ENCODE data around the gene EIF1AD. TPM values are rescaled to one million over a fixed set of nuclear protein-coding genes. Genes with fewer than 3 reads are reported as not detected.

The EIF1AD gene
- total and polyA plus RNA-seq, 2 of the 8 experiments (the other 6 are each of a cell fraction or from before 2014, with no cell fraction given) = 32.6 to 39.9 TPM

GRCh38 chr11:65961267-65962140, 40.5 kb downstream of the EIF1AD start, which contains the start of gene SART1 (continued):
- TF ChIP-seq JUND (IDR thresholded peaks at IDR 0.05; ENCODE audit: low read length) (no peak), SP2 (IDR thresholded peaks at IDR 0.05; ENCODE audit: low read length) (no peak), EZH2 (IDR thresholded peaks at IDR 0.05; ENCODE audit: low read depth, low read length, severe bottlenecking) (no peak), BRCA1 (IDR thresholded peaks at IDR 0.05; ENCODE audit: low read depth, low read length) (no peak), RBBP5 (IDR thresholded peaks at IDR 0.05; ENCODE audit: borderline replicate concordance, low read depth, low read length) (peak; percentile 74; the same call in 1 of the 2 replicates), EP300 (IDR thresholded peaks at IDR 0.05; ENCODE audit: borderline replicate concordance in 1 of 2, low read depth in 2 of 2, low read length in 2 of 2) (peak in 1 of 2 experiments; percentile 38; a peak in 1 of 3 replicates), POLR2A (IDR thresholded peaks at IDR 0.05; ENCODE audit: control extremely low read depth in 1 of 2, low read depth in 2 of 2, low read length in 2 of 2) (peak in 1 of 2 experiments; percentile 86; a peak in 2 of 3 replicates), NANOG (IDR thresholded peaks at IDR 0.05; ENCODE audit: insufficient read depth, low read depth, low read length, poor library complexity, severe bottlenecking) (no peak), JUN (IDR thresholded peaks at IDR 0.05; ENCODE audit: low read depth, low read length) (no peak), FOSL1 (IDR thresholded peaks at IDR 0.05; ENCODE audit: insufficient read depth, low read depth, low read length) (no peak), RFX5 (IDR thresholded peaks at IDR 0.05; ENCODE audit: borderline replicate concordance, low read depth, low read length) (no peak), GABPA (IDR thresholded peaks at IDR 0.05; ENCODE audit: borderline replicate concordance, insufficient read depth, low read length) (peak; percentile 94), CEBPB (IDR thresholded peaks at IDR 0.05; ENCODE audit: low read depth, low read length) (no peak), CTCF (IDR thresholded peaks at IDR 0.05; ENCODE audit: control extremely low read depth in 1 of 3, insufficient read depth in 1 of 3, low read depth in 1 of 3, low read length in 3 of 3) (0 out of 4 replicates have a peak, but pooled peaks of 1 of the 3 experiments have one; percentile 0), PHF8 (conservative IDR thresholded peaks at IDR 0.05; ENCODE audit: low read depth, low read length) (peak; percentile 91)
- TF ChIP-seq, protein P1, sequence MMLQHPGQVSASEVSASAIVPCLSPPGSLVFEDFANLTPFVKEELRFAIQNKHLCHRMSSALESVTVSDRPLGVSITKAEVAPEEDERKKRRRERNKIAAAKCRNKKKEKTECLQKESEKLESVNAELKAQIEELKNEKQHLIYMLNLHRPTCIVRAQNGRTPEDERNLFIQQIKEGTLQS (IDR thresholded peaks at IDR 0.05; ENCODE audit: insufficient read depth, low read depth, low read length) = no peak
- TF ChIP-seq, protein P2, sequence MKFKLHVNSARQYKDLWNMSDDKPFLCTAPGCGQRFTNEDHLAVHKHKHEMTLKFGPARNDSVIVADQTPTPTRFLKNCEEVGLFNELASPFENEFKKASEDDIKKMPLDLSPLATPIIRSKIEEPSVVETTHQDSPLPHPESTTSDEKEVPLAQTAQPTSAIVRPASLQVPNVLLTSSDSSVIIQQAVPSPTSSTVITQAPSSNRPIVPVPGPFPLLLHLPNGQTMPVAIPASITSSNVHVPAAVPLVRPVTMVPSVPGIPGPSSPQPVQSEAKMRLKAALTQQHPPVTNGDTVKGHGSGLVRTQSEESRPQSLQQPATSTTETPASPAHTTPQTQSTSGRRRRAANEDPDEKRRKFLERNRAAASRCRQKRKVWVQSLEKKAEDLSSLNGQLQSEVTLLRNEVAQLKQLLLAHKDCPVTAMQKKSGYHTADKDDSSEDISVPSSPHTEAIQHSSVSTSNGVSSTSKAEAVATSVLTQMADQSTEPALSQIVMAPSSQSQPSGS (IDR thresholded peaks at IDR 0.05; ENCODE audit: low read length) = no peak

Measured in H1 (cell line).